Hepatocyte (in vitro differentiated cells): Measurements from ENCODE around the gene TMEM202.
"Not testable (repeated sequence)": the region's sequence is repeated elsewhere in the genome, so short reads cannot be mapped to it uniquely, and the experiment has no call there.

Source experiments
- EZH2 ChIP-seq: fragments of 200-600 bp; sonication (generic); IDR thresholded peaks from 2 replicates; pipeline ENCODE4 v1.6.1; 2016; ENCODE audit warnings: antibody characterized with exemption, mild to moderate bottlenecking, borderline replicate concordance
- EZH2phosphoT487 ChIP-seq: fragments of 200-600 bp; sonication (generic); IDR thresholded peaks from one replicate; pipeline ENCODE4 v1.6.1; 2018; ENCODE audit warnings: antibody characterized with exemption, mild to moderate bottlenecking, low read depth, moderate library complexity; ENCODE audit not compliant: unreplicated experiment, severe bottlenecking

GRCh38 chr15:72396331-72396730 lies 1.8 kb upstream of the TMEM202 start:
- not testable (repeated sequence) for TF ChIP-seq EZH2phosphoT487, EZH2
